Occipital lobe (tissue), 2 donors: ENCODE data around the gene AFAP1. TPM values are rescaled to one million over a fixed set of nuclear protein-coding genes. Genes with fewer than 3 reads are reported as not detected.

Experiments
- DNase-seq: peaks from one replicate; lab custom pipeline; 2025; lab: John Stamatoyannopoulos, UW
- total RNA-seq: library from RNA; depleted of rRNA; stranded (reverse); fragments of >200 nt; gene quantifications from one replicate; pipeline ENCODE4 v1.2.3, GENCODE V29; 2014

Gene AFAP1
- total RNA-seq, 1 donor from 2014 or later: 62.2 TPM

- DNase-seq: no peak
Observed at GRCh38 chr4:7770224-7771050, 169.2 kb downstream of the AFAP1 start.

DNA sequence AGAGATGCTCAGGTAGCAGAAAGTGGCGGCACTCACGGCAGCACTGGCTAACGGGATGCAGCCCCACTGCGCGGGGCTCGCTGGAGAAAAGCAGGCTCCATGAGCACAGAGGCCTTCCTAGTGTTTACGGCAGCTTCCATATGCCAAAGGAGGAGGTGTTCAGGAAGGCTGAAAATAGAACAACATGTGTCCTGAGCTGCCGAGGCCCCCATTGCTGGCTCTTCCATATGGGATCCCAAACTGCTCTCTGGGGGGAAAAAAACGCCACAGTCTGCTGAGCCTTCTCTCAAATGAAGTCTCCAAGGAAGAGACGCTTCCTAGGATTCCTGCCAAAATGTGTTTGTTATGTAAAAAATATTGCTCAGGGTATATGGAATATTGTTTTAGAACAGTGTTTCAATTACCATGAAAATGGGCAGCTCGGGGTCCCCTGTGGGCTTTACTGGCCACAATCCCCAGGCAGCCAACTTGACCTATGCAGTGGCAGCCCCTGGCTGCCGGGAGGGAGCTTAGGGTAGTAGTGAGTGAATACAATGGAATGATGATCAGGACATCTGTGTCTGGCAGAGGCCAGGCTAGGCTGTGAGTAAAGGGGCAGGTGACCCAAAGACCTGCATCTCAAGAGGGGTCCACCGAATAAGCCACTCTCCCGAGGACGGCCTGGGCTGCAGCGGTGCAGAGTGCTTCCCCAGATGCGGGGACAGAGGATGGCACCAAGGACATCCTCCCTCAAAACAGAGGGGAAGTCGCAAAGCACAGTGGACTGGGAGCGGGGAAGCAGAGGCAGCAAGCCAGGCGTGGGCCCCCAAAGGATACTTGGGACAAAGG lies 170.1 kb downstream of the AFAP1 start:
- DNase-seq: peak; percentile 57

DNA sequence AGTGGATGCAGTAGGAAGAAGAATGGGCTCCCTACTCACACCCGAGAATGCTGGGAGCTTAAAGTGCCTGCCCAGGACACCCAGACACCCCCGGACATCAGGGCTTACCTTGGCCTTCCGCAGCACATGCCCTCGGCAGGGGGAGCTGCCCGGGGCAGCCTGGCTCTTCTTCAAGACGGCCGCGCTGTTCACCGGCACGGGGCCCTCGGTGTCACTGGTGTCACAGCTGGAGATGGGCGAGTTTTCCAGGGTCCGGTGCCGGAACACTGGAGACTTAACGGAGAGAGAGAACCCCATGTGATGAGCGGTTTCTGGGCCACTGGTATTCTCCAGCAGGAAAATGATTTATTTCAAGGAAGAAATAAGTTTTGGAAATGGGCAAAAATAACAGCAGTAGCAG lies 170.9 kb downstream of the AFAP1 start:
- DNase-seq: no peak

DNA sequence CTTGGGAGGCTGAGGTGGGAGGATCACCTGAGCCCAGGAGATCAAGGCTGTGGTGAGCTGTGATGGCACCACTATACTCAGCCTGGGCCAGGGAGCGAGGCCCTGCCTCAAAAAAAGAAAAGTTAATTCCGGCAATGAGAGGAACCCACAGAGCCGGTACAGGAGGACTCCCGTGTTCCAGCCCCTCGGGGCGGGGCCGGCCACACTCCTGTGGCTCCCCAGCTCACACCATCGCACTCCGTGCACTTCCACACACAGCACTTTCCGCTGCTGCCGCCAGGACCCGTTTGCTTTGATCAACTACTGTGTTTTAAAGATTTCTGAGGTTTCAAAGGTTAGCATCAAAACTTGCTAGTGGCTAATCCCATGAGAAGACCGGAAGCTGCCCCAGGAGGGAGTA lies 171.7 kb downstream of the AFAP1 start:
- DNase-seq: no peak

DNA sequence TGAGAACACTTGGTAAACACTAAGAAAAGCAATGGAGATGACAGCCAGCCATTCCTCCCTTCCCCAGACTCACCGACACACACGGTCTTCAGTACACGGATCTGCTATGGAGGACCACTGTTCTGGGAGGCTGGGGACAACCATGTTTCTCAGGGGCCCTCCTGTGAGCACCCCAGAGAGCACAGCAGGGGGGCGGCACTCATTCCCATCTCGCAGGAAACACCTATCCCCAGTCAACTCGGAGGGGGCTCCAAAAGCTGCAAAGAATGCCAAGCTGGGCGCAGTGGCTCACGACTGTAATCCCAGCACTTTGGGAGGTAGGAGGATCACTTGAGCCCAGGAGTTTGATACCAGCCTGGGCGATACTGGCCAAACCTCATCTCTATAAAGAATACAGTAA lies 172.1 kb downstream of the AFAP1 start:
- no peak for DNase-seq

GRCh38 chr4:7766661-7767345 lies 172.9 kb downstream of the AFAP1 start:
- DNase-seq: no peak

- DNase-seq: no peak
Observed at GRCh38 chr4:7766086-7766485, 173.6 kb downstream of the AFAP1 start.

GRCh38 chr4:7765666-7766065 lies 174.0 kb downstream of the AFAP1 start:
- no peak for DNase-seq

- no peak for DNase-seq
Observed at GRCh38 chr4:7764466-7764865, 175.2 kb downstream of the AFAP1 start.

DNA sequence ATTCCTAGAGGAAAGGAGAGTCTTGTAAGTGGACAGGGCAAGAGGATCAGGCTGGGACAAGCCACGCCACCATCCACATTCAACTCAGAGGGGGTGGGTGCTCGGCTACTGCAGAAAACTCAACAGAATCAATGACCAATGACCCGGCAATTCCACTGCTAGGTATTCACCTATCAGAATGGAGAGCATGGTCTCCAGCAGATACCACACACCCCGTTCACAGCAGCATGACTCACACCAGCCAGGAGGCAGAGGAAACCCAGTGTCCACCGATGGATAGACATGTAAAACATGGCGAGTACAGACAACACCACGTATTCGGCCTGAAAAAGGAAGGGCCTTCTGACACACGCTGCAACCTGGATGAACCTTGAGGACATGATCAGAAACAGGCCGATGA lies 175.9 kb downstream of the AFAP1 start:
- DNase-seq: no peak

- no peak for DNase-seq
Observed at GRCh38 chr4:7763106-7763505, 176.6 kb downstream of the AFAP1 start.

- no peak for DNase-seq
Observed at GRCh38 chr4:7762376-7763030, 177.2 kb downstream of the AFAP1 start.

GRCh38 chr4:7761720-7762119 lies 177.9 kb downstream of the AFAP1 start:
- DNase-seq: peak; percentile 54

GRCh38 chr4:7761312-7761711 lies 178.3 kb downstream of the AFAP1 start:
- no peak for DNase-seq

DNA sequence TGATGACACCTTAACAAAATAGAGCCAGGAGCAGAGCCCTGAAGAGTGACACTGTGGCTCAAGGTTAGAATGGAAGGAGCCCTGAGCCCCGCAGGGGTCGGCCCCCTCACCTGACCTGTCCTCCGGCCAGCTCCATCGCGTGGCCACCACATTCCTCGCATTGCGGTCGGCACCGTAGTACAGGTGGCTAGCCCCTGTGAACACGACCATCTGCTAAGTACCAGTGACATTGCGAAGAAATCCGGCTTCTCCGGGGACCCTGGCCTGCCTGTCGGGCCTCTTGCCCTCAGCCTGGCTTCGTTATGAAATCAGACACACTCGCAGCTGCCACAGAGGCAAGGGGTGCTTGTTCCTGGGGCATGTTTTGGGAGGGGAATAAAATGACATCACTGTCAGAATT lies 179.0 kb downstream of the AFAP1 start:
- no peak for DNase-seq

DNA sequence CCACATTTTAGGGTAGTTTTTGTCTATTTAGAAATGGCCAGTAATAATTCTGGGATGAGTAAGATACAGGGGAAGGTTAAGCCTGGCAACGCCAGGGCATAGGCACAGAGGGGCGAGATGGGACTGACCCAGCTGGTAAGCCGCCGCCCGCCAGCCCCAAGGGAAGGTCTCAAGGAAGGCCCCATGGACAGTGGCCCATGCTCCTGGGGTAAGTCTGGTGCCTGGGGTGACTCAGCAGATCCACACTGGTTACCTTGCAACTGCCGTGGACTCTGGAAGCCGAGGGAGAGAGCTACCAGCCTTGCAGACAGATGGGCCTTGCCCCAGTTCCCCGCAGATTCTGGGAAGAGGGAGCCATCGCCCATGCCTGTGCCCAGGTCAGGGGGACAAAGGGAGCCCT lies 179.4 kb downstream of the AFAP1 start:
- no peak for DNase-seq

- no peak for DNase-seq
Observed at GRCh38 chr4:7759635-7760034, 180.0 kb downstream of the AFAP1 start.

DNA sequence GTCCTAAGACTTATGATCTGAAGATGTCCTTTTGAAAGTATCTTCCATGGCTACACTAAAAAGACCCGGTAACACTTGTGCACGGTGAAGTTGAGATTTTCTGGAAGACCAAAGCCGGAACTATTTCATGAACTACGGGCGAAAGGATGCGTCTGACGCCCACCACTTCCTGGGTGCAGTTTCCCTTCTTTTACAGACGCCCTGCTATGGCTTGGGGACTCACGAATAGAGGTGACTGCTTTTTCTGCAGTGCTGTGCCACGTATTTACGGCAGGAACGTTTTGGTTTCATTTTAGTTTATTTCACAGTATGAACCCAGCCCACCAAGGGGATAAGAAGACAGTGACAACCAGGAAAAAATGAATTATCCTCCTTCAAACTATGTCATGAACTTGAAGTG lies 180.4 kb downstream of the AFAP1 start:
- no peak for DNase-seq

- no peak for DNase-seq
Observed at GRCh38 chr4:7758476-7758875, 181.2 kb downstream of the AFAP1 start.

DNA sequence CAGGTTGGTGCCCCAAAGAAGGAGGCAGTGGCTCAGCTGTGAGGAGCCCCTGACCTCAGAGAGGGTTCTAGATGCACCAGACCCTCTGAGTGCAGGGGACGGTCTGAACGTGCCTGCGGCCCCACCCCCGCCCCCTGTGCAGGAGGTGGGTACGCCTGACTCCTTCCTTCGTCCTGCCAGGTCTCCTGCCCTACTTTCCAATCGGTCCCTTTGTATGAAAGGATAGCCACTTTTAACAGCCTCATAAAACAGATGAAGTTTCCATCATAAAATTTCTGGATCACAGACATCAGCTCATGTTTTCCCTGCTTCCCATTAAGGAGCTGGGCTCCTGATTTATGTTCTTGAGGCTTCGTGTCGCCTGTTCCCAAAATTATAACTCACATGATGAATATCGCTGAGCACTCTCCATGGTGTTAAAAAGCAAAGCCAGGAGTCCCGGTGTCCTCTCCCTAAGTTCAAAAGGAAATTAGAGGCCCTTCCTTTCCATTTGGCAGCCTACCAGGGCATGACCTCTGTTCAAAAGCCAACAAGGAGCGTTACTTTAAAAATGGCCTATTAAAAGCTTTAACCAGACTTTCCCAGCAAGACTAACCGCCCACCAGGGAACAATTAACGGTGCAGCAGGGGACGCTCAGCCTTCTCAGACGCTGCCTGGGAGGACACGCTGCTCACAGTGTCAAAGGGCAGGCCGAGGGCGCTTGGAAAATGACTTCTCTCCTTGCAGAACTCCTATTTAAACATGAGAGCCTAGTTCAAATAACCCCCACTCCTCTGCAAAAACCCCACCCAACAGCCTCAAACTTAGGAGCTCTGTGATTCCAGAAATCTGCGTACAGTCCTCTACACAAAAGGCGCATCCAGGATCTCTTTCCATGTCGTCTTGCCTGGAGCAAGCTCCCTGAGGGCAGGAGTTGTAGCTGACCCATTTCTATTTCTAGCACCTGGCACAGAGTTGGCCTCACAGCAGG lies 181.9 kb downstream of the AFAP1 start:
- no peak for DNase-seq
